Adrenal gland (tissue), 5 donors: ENCODE data around the gene AQP2.

Source experiments
- POLR2A ChIP-seq, 2 donors: fragments of 450-650 bp; IDR thresholded peaks; one replicate each; pipeline ENCODE4 v1.6.1; 2017; ENCODE audit warnings: antibody characterized with exemption in 2 of 2, mild to moderate bottlenecking in 2 of 2, moderate library complexity in 1 of 2
- TF ChIP-seq, protein P1 (sequence below), 6 experiments: fragments of 450-650 bp in 4 of 6; fragments of 200-600 bp in 2 of 6; sonication (generic) in 1 of 6; IDR thresholded peaks; 1 replicate in 5 of 6; 2 replicates in 1 of 6; pipeline versions ENCODE4 v1.5.1 to v1.8.0; 2016 to 2021; ENCODE audit warnings: antibody characterized with exemption in 6 of 6, mild to moderate bottlenecking in 2 of 6, moderate library complexity in 1 of 6
- donor health status: DM: no; HTN: no; CAD: no.

DNA sequence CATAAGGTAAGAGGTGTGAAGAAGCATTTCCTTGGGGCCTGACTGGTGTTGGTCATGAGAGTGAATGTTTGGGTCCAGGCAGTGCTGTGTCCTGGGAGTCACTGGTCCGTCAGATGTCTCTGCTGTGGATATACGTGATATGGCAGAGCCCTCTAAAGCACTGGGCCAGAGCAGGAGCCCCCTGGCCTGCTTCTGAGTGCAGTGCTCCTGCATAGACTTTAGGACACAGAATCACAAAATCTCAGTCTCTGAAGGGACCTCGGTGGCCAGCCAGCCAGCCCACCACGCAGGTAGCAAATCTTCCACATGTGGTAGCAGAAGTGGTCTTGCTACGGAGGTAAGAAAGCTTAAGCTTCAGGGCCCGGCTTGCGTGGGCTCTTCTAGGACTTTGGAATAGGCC is 18.5 kb upstream of the AQP2 start:
- TF ChIP-seq, protein P1, sequence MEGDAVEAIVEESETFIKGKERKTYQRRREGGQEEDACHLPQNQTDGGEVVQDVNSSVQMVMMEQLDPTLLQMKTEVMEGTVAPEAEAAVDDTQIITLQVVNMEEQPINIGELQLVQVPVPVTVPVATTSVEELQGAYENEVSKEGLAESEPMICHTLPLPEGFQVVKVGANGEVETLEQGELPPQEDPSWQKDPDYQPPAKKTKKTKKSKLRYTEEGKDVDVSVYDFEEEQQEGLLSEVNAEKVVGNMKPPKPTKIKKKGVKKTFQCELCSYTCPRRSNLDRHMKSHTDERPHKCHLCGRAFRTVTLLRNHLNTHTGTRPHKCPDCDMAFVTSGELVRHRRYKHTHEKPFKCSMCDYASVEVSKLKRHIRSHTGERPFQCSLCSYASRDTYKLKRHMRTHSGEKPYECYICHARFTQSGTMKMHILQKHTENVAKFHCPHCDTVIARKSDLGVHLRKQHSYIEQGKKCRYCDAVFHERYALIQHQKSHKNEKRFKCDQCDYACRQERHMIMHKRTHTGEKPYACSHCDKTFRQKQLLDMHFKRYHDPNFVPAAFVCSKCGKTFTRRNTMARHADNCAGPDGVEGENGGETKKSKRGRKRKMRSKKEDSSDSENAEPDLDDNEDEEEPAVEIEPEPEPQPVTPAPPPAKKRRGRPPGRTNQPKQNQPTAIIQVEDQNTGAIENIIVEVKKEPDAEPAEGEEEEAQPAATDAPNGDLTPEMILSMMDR (IDR thresholded peaks at IDR 0.05): no peak
- TF ChIP-seq POLR2A (IDR thresholded peaks at IDR 0.05): no peak
